Smooth muscle cell (in vitro differentiated cells): ENCODE data around the gene IL16. TPM values are rescaled to one million over a fixed set of nuclear protein-coding genes. Genes with fewer than 3 reads are reported as not detected.
"Not testable (repeated sequence)": the region's sequence is repeated elsewhere in the genome, so short reads cannot be mapped to it uniquely, and the experiment has no call there.

ENCODE experiments used
- DNase-seq: peaks from one replicate; lab custom pipeline; 2025; ENCODE audit not compliant: unreplicated experiment; lab: John Stamatoyannopoulos, UW
- H2AFZ ChIP-seq: fragments of 200-600 bp; sonication (generic); 2 replicates; pipeline ENCODE4 v1.6.0; 2016; ENCODE audit warnings: antibody characterized with exemption, low read depth, mild to moderate bottlenecking
- H3F3A ChIP-seq: fragments of 200-600 bp; sonication (generic); 2 replicates; pipeline ENCODE4 v1.6.0; 2017; ENCODE audit warnings: antibody characterized with exemption, low read depth
- H3K27ac ChIP-seq: fragments of 200-600 bp; sonication (generic); 2 replicates; pipeline ENCODE4 v1.5.1; 2016; ENCODE audit warnings: low read depth, mild to moderate bottlenecking
- H3K27me3 ChIP-seq: fragments of 200-600 bp; sonication (generic); 2 replicates; pipeline ENCODE4 v1.6.1; 2016; ENCODE audit warnings: low read depth, mild to moderate bottlenecking
- H3K36me3 ChIP-seq: fragments of 200-600 bp; sonication (generic); 2 replicates; pipeline ENCODE4 v1.5.1; 2016; ENCODE audit warnings: low read depth
- H3K4me1 ChIP-seq: fragments of 200-600 bp; sonication (generic); 2 replicates; pipeline ENCODE4 v1.5.1; 2016; ENCODE audit warnings: low read depth
- H3K4me2 ChIP-seq: fragments of 200-600 bp; sonication (generic); 2 replicates; pipeline ENCODE4 v1.6.0; 2016; ENCODE audit warnings: mild to moderate bottlenecking
- H3K4me3 ChIP-seq: fragments of 200-600 bp; sonication (generic); 2 replicates; pipeline ENCODE4 v1.5.1; 2016; ENCODE audit warnings: mild to moderate bottlenecking
- H3K79me2 ChIP-seq: fragments of 200-600 bp; sonication (generic); 2 replicates; pipeline ENCODE4 v1.6.0; 2016; ENCODE audit warnings: low read depth, mild to moderate bottlenecking
- H3K9ac ChIP-seq: fragments of 200-600 bp; sonication (generic); 2 replicates; pipeline ENCODE4 v1.6.0; 2016; ENCODE audit warnings: low read depth
- H3K9me3 ChIP-seq: fragments of 200-600 bp; sonication (generic); replicated peaks from 2 replicates; pipeline ENCODE4 v1.5.1; 2016; ENCODE audit warnings: low read depth
- H4K20me1 ChIP-seq: fragments of 200-600 bp; sonication (generic); 2 replicates; pipeline ENCODE4 v1.6.0; 2016; ENCODE audit warnings: low read depth
- WGBS: methylation state at CpG from one replicate; pipeline ENCODE4 v1.1.7; 2016; ENCODE audit warnings: low lambda C conversion rate; 5-methylcytosine and 5-hydroxymethylcytosine counted together
- polyA plus RNA-seq: library from polyadenylated mRNA; unstranded; fragments of >200 nt; fragmentation: Nextera tagmentation; extraction: Ambion mirVana; gene quantifications from 2 replicates; pipeline ENCODE4 v1.2.1, GENCODE V29; 2016
- total RNA-seq: library from RNA; depleted of rRNA; stranded (reverse); fragments of >200 nt; gene quantifications from 2 replicates; pipeline ENCODE4 v1.2.3, GENCODE V29; 2014
- TF ChIP-seq, protein P1 (sequence below): fragments of 200-600 bp; sonication (generic); IDR thresholded peaks from 2 replicates; pipeline ENCODE4 v1.5.1; 2017; ENCODE audit warnings: borderline replicate concordance, mild to moderate bottlenecking, antibody characterized with exemption; ENCODE audit not compliant: insufficient read depth, poor library complexity, severe bottlenecking

The IL16 gene
- total and polyA plus RNA-seq, 2 experiments from 2014 or later = 1.3 to 1.4 TPM

DNA sequence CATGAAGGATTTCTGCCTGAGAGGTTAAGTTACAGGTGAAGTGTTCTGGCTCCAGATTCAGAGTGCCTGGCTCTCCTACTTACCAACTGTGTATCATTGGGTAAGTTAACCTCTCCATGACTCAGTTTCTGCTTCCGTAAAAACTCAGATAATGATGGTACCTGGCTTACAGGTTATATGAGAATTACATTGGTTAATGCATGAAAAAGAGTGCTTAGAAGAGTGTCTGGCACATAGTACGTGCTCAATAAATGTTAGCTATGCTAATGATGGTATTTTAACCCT lies 38.8 kb upstream of the IL16 start:
- H3K36me3 ChIP-seq = no peaks in the 10 kb centered on the region
- no peak overlapping the region for H3K4me2 ChIP-seq
- no peak overlapping the region for H3K27ac ChIP-seq
- H3K27me3 ChIP-seq = peaks cover 3% of the 10 kb centered on the region
- WGBS = 93% methylated on average over 2 of the region's 2 CpGs
- no peak overlapping the region for H2AFZ ChIP-seq
- TF ChIP-seq, protein P1, sequence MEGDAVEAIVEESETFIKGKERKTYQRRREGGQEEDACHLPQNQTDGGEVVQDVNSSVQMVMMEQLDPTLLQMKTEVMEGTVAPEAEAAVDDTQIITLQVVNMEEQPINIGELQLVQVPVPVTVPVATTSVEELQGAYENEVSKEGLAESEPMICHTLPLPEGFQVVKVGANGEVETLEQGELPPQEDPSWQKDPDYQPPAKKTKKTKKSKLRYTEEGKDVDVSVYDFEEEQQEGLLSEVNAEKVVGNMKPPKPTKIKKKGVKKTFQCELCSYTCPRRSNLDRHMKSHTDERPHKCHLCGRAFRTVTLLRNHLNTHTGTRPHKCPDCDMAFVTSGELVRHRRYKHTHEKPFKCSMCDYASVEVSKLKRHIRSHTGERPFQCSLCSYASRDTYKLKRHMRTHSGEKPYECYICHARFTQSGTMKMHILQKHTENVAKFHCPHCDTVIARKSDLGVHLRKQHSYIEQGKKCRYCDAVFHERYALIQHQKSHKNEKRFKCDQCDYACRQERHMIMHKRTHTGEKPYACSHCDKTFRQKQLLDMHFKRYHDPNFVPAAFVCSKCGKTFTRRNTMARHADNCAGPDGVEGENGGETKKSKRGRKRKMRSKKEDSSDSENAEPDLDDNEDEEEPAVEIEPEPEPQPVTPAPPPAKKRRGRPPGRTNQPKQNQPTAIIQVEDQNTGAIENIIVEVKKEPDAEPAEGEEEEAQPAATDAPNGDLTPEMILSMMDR = no peak
- H3K9ac ChIP-seq = no peak overlapping the region
- no peaks in the 10 kb centered on the region for H3F3A ChIP-seq
- DNase-seq = no peak
- H3K9me3 ChIP-seq = no peaks in the 10 kb centered on the region
- H3K79me2 ChIP-seq = no peaks in the 10 kb centered on the region
- H4K20me1 ChIP-seq = no peaks in the 10 kb centered on the region
- H3K4me3 ChIP-seq = no peak overlapping the region
- H3K4me1 ChIP-seq = no peaks in the 10 kb centered on the region

DNA sequence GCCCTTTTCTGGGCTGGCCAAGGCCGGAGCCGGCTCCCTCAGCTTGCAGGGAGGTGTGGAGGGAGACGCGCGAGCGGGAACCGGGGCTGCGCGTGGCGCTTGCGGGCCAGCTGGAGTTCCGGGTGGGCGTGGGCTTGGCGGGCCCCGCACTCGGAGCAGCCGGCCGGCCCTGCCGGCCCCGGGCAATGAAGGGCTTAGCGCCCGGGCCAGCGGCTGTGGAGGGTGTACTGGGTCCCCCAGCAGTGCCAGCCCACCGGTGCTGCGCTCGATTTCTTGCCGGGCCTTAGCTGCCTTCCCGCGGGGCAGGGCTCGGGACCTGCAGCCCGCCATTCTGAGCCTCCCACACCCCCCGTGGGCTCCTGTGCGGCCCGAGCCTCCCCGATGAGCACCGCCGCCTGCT lies 38.1 kb upstream of the IL16 start:
- not testable (repeated sequence) for H3K4me2 ChIP-seq, H3K27me3 ChIP-seq
- 94% methylated on average over 37 of the region's 37 CpGs for WGBS

DNA sequence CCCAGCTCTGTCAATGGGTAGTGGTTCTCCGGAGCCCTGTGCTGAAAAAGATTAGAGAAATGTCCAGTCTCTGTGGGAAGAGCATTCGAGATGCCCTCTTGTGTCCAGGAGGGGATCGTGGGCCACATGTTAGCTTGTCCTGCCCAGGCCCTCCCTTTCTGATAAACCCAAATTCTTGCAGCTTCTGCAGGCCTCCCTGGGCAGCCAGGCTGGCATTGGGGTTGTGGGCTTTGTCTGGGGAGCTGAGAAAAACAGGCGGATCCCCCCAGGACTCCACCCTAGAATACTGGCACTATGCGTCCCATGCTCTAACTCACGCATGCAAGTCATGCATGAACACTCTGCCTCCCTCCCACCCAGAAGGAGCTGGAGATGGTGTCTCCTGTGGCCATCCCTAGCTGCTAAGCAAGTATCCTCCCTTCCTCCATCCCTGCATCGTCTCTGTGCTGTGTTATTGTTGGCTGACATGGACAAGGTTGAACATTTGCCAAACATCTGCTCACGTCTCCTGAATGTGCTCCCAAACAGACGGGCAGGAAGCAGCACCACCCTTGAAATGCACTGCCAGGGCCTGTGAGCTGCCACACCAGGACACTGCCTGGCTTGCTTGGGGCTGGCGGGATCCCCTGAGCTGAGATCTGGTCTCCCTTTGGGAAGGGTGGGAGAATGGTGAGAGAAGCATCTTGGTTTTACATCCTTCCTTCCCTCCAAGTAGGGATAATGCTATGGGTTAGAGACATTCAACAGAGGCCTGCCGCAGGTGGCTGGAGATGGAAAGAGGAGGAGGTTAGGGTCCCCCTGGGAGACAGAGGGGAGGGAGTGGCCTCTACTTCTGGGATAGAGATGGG lies 36.1 kb upstream of the IL16 start:
- Histone ChIP-seq H3F3A (peaks cover 6% of the 10 kb centered on the region), H3K4me3 (no peak overlapping the region), H3K36me3 (no peaks in the 10 kb centered on the region), H3K4me1 (no peaks in the 10 kb centered on the region), H3K27me3 (no peaks in the 10 kb centered on the region), H3K4me2 (no peak overlapping the region), H3K9me3 (no peaks in the 10 kb centered on the region), H3K9ac (no peak overlapping the region), H4K20me1 (no peaks in the 10 kb centered on the region), H2AFZ (no peak overlapping the region), H3K79me2 (no peaks in the 10 kb centered on the region), H3K27ac (no peak overlapping the region)
- no peak for DNase-seq
- 78% methylated on average over 11 of the region's 11 CpGs for WGBS
- TF ChIP-seq, protein P1 = no peak

More for the DNA sequence above, 38.1 kb upstream of the IL16 start:
- H3K9me3 ChIP-seq, H3K4me1 ChIP-seq, H3K9ac ChIP-seq, H4K20me1 ChIP-seq, H3K36me3 ChIP-seq, H3K79me2 ChIP-seq, DNase-seq, H3F3A ChIP-seq, H3K4me3 ChIP-seq, H2AFZ ChIP-seq, H3K27ac ChIP-seq: not testable (repeated sequence)

DNA sequence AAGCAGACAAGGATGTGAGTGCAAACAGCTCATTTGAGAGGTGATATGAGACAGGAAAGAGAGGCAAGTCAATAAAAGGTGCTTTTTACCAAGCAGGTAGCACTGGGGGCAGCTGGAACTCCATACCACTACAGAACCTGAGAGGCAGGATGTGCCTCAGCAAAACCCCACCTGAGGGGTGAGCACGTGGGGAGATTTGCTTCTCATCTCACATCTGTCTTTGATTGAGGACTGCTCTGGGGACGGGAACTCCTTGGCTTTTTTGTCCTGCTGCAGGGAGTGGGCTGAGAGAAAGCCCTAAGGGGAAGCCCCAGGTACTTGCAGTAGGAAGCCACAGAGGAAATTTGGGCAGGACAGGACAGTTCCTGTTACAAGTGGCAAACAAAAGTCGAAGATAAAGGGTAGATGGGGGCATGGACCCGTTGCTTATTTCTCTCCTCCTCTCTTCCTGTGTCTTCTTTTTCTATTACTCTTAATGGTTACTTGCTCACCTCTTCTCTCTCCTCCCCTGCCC lies 35.5 kb upstream of the IL16 start:
- Histone ChIP-seq H3K4me1 (no peaks in the 10 kb centered on the region), H3F3A (peaks cover 6% of the 10 kb centered on the region), H3K79me2 (no peaks in the 10 kb centered on the region), H3K36me3 (no peaks in the 10 kb centered on the region), H3K4me2 (no peak overlapping the region), H3K9me3 (no peaks in the 10 kb centered on the region), H3K27me3 (no peaks in the 10 kb centered on the region), H3K4me3 (no peak overlapping the region), H4K20me1 (no peaks in the 10 kb centered on the region), H3K27ac (no peak overlapping the region), H2AFZ (no peak overlapping the region), H3K9ac (no peak overlapping the region)
- WGBS = 81% methylated on average over 4 of the region's 4 CpGs
- DNase-seq = no peak
- TF ChIP-seq, protein P1 = no peak
